Common myeloid progenitor, CD34-positive (primary cell): ENCODE data around the gene HDAC4.

Source experiments
- CTCF ChIA-PET: fragments of 350-600 bp; sonication (Branson Sonifier 250); formaldehyde crosslinking; loops from one replicate; lab custom pipeline; 2021; ENCODE audit warnings: antibody characterized with exemption; lab: Charles Lee
- POLR2A ChIA-PET: fragments of 350-600 bp; sonication (Branson Sonifier 250); formaldehyde crosslinking; loops from one replicate; lab custom pipeline; 2021; ENCODE audit warnings: antibody characterized with exemption; lab: Charles Lee
- DNase-seq, 3 donors: peaks; one replicate each; pipeline versions ENCODE4 v3.0.0 to v3.0.0-alpha.2; 2013
- H3K27ac ChIP-seq, 2 experiments: 1 replicate in 1 of 2; 2 replicates in 1 of 2; pipeline ENCODE4 v1.7.0; 2013; ENCODE audit warnings: inconsistent platforms in 2 of 2, low read length in 2 of 2, mild to moderate bottlenecking in 2 of 2, low read depth in 1 of 2, moderate library complexity in 1 of 2; ENCODE audit not compliant: severe bottlenecking in 2 of 2, insufficient read depth in 1 of 2, poor library complexity in 1 of 2
- H3K27me3 ChIP-seq, 5 experiments: replicated peaks in 2 of 5; 1 replicate in 3 of 5; 2 replicates in 2 of 5; pipeline versions ENCODE4 v1.6.1 to v1.7.0; 2013; ENCODE audit warnings: low read length in 4 of 5, mild to moderate bottlenecking in 2 of 5, moderate library complexity in 2 of 5, inconsistent platforms in 1 of 5; ENCODE audit not compliant: insufficient read depth in 5 of 5, control insufficient read depth in 4 of 5
- H3K36me3 ChIP-seq, 4 experiments: 1 replicate in 2 of 4; 2 replicates in 2 of 4; pipeline versions ENCODE4 v1.6.1 to v1.7.0; 2013; ENCODE audit warnings: low read length in 3 of 4, control low read depth in 1 of 4, mild to moderate bottlenecking in 1 of 4; ENCODE audit not compliant: control insufficient read depth in 4 of 4, insufficient read depth in 4 of 4
- H3K4me1 ChIP-seq, 4 experiments: 1 replicate in 3 of 4; 2 replicates in 1 of 4; pipeline versions ENCODE4 v1.6.1 to v1.7.1; 2013; ENCODE audit warnings: low read length in 3 of 4, mild to moderate bottlenecking in 3 of 4, control low read depth in 1 of 4, inconsistent platforms in 1 of 4, moderate library complexity in 1 of 4; ENCODE audit not compliant: control insufficient read depth in 4 of 4, insufficient read depth in 4 of 4; ENCODE audit errors: control extremely low read depth in 1 of 4
- H3K4me3 ChIP-seq, 7 experiments: 1 replicate in 4 of 7; 2 replicates in 3 of 7; pipeline versions ENCODE4 v1.5.1 to v1.7.0; 2013; ENCODE audit warnings: mild to moderate bottlenecking in 7 of 7, low read length in 6 of 7, moderate library complexity in 6 of 7, inconsistent platforms in 2 of 7, low read depth in 2 of 7, control low read depth in 1 of 7; ENCODE audit not compliant: insufficient read depth in 4 of 7, control insufficient read depth in 1 of 7; ENCODE audit errors: extremely low read depth in 1 of 7
- H3K9me3 ChIP-seq, 5 experiments: 1 replicate in 4 of 5; 2 replicates in 1 of 5; pipeline versions ENCODE4 v1.6.1 to v1.7.1; 2013; ENCODE audit warnings: low read length in 4 of 5, mild to moderate bottlenecking in 2 of 5, inconsistent platforms in 1 of 5, low read depth in 1 of 5, moderate library complexity in 1 of 5; ENCODE audit not compliant: control insufficient read depth in 4 of 5, insufficient read depth in 2 of 5; ENCODE audit errors: control extremely low read depth in 1 of 5
- WGBS: methylation state at CpG from one replicate; pipeline ENCODE4 v1.1.5; 2013; ENCODE audit not compliant: insufficient coverage; 5-methylcytosine and 5-hydroxymethylcytosine counted together

Gene HDAC4

GRCh38 chr2:239388236-239389151 lies 12.3 kb downstream of the HDAC4 start:
- H3K36me3 ChIP-seq: peaks cover 0 to 8% (median 3%) of the 10 kb centered on the region in 4 experiments
- ChIA-PET POLR2A (no interaction called here), CTCF (no interaction called here)
- WGBS: 98% methylated on average over 16 of the region's 20 CpGs
- H3K4me1 ChIP-seq: no peaks in the 10 kb centered on the region
- H3K27me3 ChIP-seq: no peaks in the 10 kb centered on the region
- no peak overlapping the region for H3K4me3 ChIP-seq
- H3K9me3 ChIP-seq: no peaks in the 10 kb centered on the region
- DNase-seq: no peak
- no peak overlapping the region for H3K27ac ChIP-seq

DNA sequence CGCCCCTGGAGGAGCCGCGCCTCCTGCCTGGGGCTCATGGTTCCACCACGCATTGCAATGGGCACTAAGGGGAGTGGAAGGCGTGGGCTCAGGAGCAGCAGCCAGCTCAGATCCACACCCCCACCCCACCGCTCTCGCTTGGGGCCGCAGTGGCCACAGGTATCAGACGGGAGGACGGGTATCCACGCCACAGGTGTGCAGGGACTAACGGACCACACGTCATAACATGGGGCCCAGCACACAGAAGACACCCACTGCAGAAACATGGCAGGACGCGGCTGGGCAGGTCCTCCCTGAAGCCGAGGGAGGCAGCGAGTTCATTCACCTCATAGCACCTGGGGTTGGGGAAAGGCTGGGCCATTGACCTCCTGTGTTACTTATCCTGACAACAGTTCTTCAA lies 13.0 kb downstream of the HDAC4 start:
- no peaks in the 10 kb centered on the region for H3K4me1 ChIP-seq
- no peak for DNase-seq
- 96% methylated on average over 12 of the region's 17 CpGs for WGBS
- no peak overlapping the region for H3K4me3 ChIP-seq
- H3K27me3 ChIP-seq: no peaks in the 10 kb centered on the region
- H3K27ac ChIP-seq: no peak overlapping the region
- ChIA-PET CTCF (no interaction called here), POLR2A (no interaction called here)
- no peaks in the 10 kb centered on the region for H3K9me3 ChIP-seq
- H3K36me3 ChIP-seq: peaks cover 0 to 9% (median 3%) of the 10 kb centered on the region in 4 experiments

GRCh38 chr2:239386872-239387445 lies 13.9 kb downstream of the HDAC4 start:
- 97% methylated on average over 15 of the region's 22 CpGs for WGBS
- no peak overlapping the region for H3K27ac ChIP-seq
- CTCF ChIA-PET: no interaction called here
- POLR2A ChIA-PET: no interaction called here
- no peak overlapping the region for H3K4me3 ChIP-seq
- H3K36me3 ChIP-seq: peaks cover 0 to 9% (median 3%) of the 10 kb centered on the region in 4 experiments
- no peaks in the 10 kb centered on the region for H3K9me3 ChIP-seq
- H3K27me3 ChIP-seq: no peaks in the 10 kb centered on the region
- no peak for DNase-seq
- peaks cover 0 to under 1% (median 0%) of the 10 kb centered on the region in 4 experiments for H3K4me1 ChIP-seq

DNA sequence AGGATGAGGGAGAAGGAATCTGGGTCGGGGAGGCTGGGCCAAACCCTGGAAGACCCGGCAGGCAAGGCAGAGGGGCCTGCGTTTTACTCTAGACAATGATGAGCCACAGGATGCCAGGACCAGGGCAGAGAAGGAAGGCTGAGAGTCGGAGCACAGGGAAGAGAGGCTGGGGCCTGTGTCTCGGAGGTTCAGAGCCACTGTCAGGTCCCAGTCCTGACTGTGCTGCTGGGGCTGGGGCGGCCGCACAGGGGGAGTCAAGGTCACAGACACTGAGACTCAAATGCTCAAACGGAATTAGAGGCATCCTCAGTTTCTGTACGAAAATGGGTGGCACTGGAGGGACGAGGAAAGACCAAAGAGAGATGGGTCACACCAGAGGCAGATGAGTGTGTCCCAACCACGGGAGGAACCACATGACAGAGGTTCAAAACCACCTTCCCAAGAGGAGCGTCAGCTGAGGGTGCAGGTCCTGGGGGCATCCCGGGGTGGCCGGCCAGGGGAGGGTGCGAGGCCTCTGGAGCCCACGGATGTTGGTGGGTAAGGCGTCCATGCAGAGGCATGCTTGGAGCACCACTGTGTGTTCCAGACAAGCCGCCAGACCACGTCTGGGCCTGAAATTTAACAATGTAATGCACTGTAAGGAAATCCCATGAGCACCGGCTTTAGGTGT lies 14.7 kb downstream of the HDAC4 start:
- Histone ChIP-seq H3K36me3 (peaks cover 0 to 9% (median 1%) of the 10 kb centered on the region in 4 experiments), H3K9me3 (no peaks in the 10 kb centered on the region), H3K27me3 (no peaks in the 10 kb centered on the region), H3K4me3 (no peak overlapping the region), H3K27ac (no peak overlapping the region), H3K4me1 (peaks cover 0 to 9% (median 4%) of the 10 kb centered on the region in 4 experiments)
- ChIA-PET CTCF (no interaction called here), POLR2A (no interaction called here)
- DNase-seq: no peak
- WGBS: 97% methylated on average over 20 of the region's 20 CpGs

- H3K27ac ChIP-seq: no peak overlapping the region
- 95% methylated on average over 24 of the region's 26 CpGs for WGBS
- no peaks in the 10 kb centered on the region for H3K27me3 ChIP-seq
- H3K36me3 ChIP-seq: peaks cover 0 to 9% (median 1%) of the 10 kb centered on the region in 4 experiments
- no peaks in the 10 kb centered on the region for H3K9me3 ChIP-seq
- no peak for DNase-seq
- CTCF ChIA-PET: no interaction called here
- peaks cover 6 to 15% (median 9%) of the 10 kb centered on the region in 4 experiments for H3K4me1 ChIP-seq
- POLR2A ChIA-PET: interaction anchor here (0.6 kb wide), 1 partner anchor 139 kb away, joined by 3 read pairs; no protein-coding TSS in a partner anchor
- H3K4me3 ChIP-seq: no peak overlapping the region
Measured at GRCh38 chr2:239385096-239386000, 15.5 kb downstream of the HDAC4 start.

GRCh38 chr2:239383759-239384156 lies 17.1 kb downstream of the HDAC4 start:
- H3K4me3 ChIP-seq: no peak overlapping the region
- CTCF ChIA-PET: interaction anchor here (0.6 kb wide), 1 partner anchor 214 kb away, joined by 3 read pairs; no protein-coding TSS in a partner anchor
- H3K4me1 ChIP-seq: peaks cover 6 to 15% (median 13%) of the 10 kb centered on the region in 4 experiments
- H3K9me3 ChIP-seq: no peaks in the 10 kb centered on the region
- H3K36me3 ChIP-seq: peaks cover 0 to 6% (median 2%) of the 10 kb centered on the region in 4 experiments
- no peak for DNase-seq
- POLR2A ChIA-PET: interaction anchor here (0.6 kb wide), 1 partner anchor 36 kb away, joined by 6 read pairs; no protein-coding TSS in a partner anchor
- no peaks in the 10 kb centered on the region for H3K27me3 ChIP-seq
- 95% methylated on average over 15 of the region's 17 CpGs for WGBS
- H3K27ac ChIP-seq: no peak overlapping the region
